ENCODE results near the gene SHISA9.

Gene SHISA9

GRCh38 chr16:13153696-13154095 is 252.3 kb downstream of the SHISA9 start:
- Histone ChIP-seq H3K9ac (ENCODE audit: low read length) (no peak overlapping the region), H3K4me3 (ENCODE audit: low read length) (no peak overlapping the region), H3K27ac (ENCODE audit: low read depth, low read length) (no peak overlapping the region), H3K27me3 (ENCODE audit: control insufficient read depth, insufficient read depth, low read length) (no peaks in the 10 kb centered on the region), H3K36me3 (ENCODE audit: control insufficient read depth, insufficient read depth, low read length) (no peaks in the 10 kb centered on the region), H3K4me1 (ENCODE audit: control insufficient read depth, insufficient read depth, low read length) (no peaks in the 10 kb centered on the region)

- Histone ChIP-seq H3K36me3 (ENCODE audit: control insufficient read depth, insufficient read depth, low read length) (no peaks in the 10 kb centered on the region), H3K4me3 (ENCODE audit: low read length) (no peak overlapping the region), H3K9ac (ENCODE audit: low read length) (no peak overlapping the region), H3K4me1 (ENCODE audit: control insufficient read depth, insufficient read depth, low read length) (no peaks in the 10 kb centered on the region), H3K27ac (ENCODE audit: low read depth, low read length) (no peak overlapping the region), H3K27me3 (ENCODE audit: control insufficient read depth, insufficient read depth, low read length) (no peaks in the 10 kb centered on the region)
These were observed 253.4 kb downstream of the SHISA9 start for GRCh38 chr16:13154799-13155198.

- no peak overlapping the region for H3K27ac ChIP-seq (ENCODE audit: low read depth, low read length)
- no peaks in the 10 kb centered on the region for H3K4me1 ChIP-seq (ENCODE audit: control insufficient read depth, insufficient read depth, low read length)
- no peaks in the 10 kb centered on the region for H3K36me3 ChIP-seq (ENCODE audit: control insufficient read depth, insufficient read depth, low read length)
- H3K9ac ChIP-seq (ENCODE audit: low read length), result no peak overlapping the region
- H3K4me3 ChIP-seq (ENCODE audit: low read length), result no peak overlapping the region
- no peaks in the 10 kb centered on the region for H3K27me3 ChIP-seq (ENCODE audit: control insufficient read depth, insufficient read depth, low read length)
These were observed 254.0 kb downstream of the SHISA9 start for GRCh38 chr16:13155377-13155776.

- no peak overlapping the region for H3K4me3 ChIP-seq (ENCODE audit: low read length)
- no peak overlapping the region for H3K27ac ChIP-seq (ENCODE audit: low read depth, low read length)
These were observed 254.4 kb downstream of the SHISA9 start for GRCh38 chr16:13155780-13156179.

GRCh38 chr16:13157082-13157481 is 255.7 kb downstream of the SHISA9 start:
- Histone ChIP-seq H3K4me3 (ENCODE audit: low read length) (no peak overlapping the region), H3K9ac (ENCODE audit: low read length) (no peak overlapping the region), H3K27me3 (ENCODE audit: control insufficient read depth, insufficient read depth, low read length) (no peaks in the 10 kb centered on the region), H3K4me1 (ENCODE audit: control insufficient read depth, insufficient read depth, low read length) (no peaks in the 10 kb centered on the region), H3K27ac (ENCODE audit: low read depth, low read length) (no peak overlapping the region), H3K36me3 (ENCODE audit: control insufficient read depth, insufficient read depth, low read length) (no peaks in the 10 kb centered on the region)

More at GRCh38 chr16:13155780-13156179, 254.4 kb downstream of the SHISA9 start:
- H3K36me3 ChIP-seq (ENCODE audit: control insufficient read depth, insufficient read depth, low read length), result no peaks in the 10 kb centered on the region
- H3K27me3 ChIP-seq (ENCODE audit: control insufficient read depth, insufficient read depth, low read length), result no peaks in the 10 kb centered on the region
- H3K9ac ChIP-seq (ENCODE audit: low read length), result no peak overlapping the region
- H3K4me1 ChIP-seq (ENCODE audit: control insufficient read depth, insufficient read depth, low read length), result no peaks in the 10 kb centered on the region

GRCh38 chr16:13158427-13158826 is 257.0 kb downstream of the SHISA9 start:
- Histone ChIP-seq H3K27ac (ENCODE audit: low read depth, low read length) (no peak overlapping the region), H3K4me1 (ENCODE audit: control insufficient read depth, insufficient read depth, low read length) (no peaks in the 10 kb centered on the region), H3K36me3 (ENCODE audit: control insufficient read depth, insufficient read depth, low read length) (no peaks in the 10 kb centered on the region), H3K4me3 (ENCODE audit: low read length) (no peak overlapping the region), H3K27me3 (ENCODE audit: control insufficient read depth, insufficient read depth, low read length) (no peaks in the 10 kb centered on the region), H3K9ac (ENCODE audit: low read length) (no peak overlapping the region)

- H3K27ac ChIP-seq (ENCODE audit: low read depth, low read length), result no peak overlapping the region
- H3K4me3 ChIP-seq (ENCODE audit: low read length), result no peak overlapping the region
- H3K9ac ChIP-seq (ENCODE audit: low read length), result no peak overlapping the region
- H3K36me3 ChIP-seq (ENCODE audit: control insufficient read depth, insufficient read depth, low read length), result no peaks in the 10 kb centered on the region
- H3K27me3 ChIP-seq (ENCODE audit: control insufficient read depth, insufficient read depth, low read length), result no peaks in the 10 kb centered on the region
- H3K4me1 ChIP-seq (ENCODE audit: control insufficient read depth, insufficient read depth, low read length), result no peaks in the 10 kb centered on the region
These were observed 263.6 kb downstream of the SHISA9 start for GRCh38 chr16:13165024-13165423.

- H3K36me3 ChIP-seq (ENCODE audit: control insufficient read depth, insufficient read depth, low read length), result no peaks in the 10 kb centered on the region
- no peak overlapping the region for H3K4me3 ChIP-seq (ENCODE audit: low read length)
- no peak overlapping the region for H3K27ac ChIP-seq (ENCODE audit: low read depth, low read length)
- no peak overlapping the region for H3K9ac ChIP-seq (ENCODE audit: low read length)
- H3K27me3 ChIP-seq (ENCODE audit: control insufficient read depth, insufficient read depth, low read length), result no peaks in the 10 kb centered on the region
- no peaks in the 10 kb centered on the region for H3K4me1 ChIP-seq (ENCODE audit: control insufficient read depth, insufficient read depth, low read length)
These were observed 266.7 kb downstream of the SHISA9 start for GRCh38 chr16:13168091-13168572.

- no peak overlapping the region for H3K27ac ChIP-seq (ENCODE audit: low read depth, low read length)
- no peak overlapping the region for H3K4me3 ChIP-seq (ENCODE audit: low read length)
- no peaks in the 10 kb centered on the region for H3K36me3 ChIP-seq (ENCODE audit: control insufficient read depth, insufficient read depth, low read length)
- H3K9ac ChIP-seq (ENCODE audit: low read length), result no peak overlapping the region
- H3K27me3 ChIP-seq (ENCODE audit: control insufficient read depth, insufficient read depth, low read length), result no peaks in the 10 kb centered on the region
- no peaks in the 10 kb centered on the region for H3K4me1 ChIP-seq (ENCODE audit: control insufficient read depth, insufficient read depth, low read length)
These were observed 269.9 kb downstream of the SHISA9 start for GRCh38 chr16:13171313-13171712.

GRCh38 chr16:13176711-13177110 is 275.3 kb downstream of the SHISA9 start:
- Histone ChIP-seq H3K27me3 (ENCODE audit: control insufficient read depth, insufficient read depth, low read length) (no peaks in the 10 kb centered on the region), H3K36me3 (ENCODE audit: control insufficient read depth, insufficient read depth, low read length) (no peaks in the 10 kb centered on the region), H3K27ac (ENCODE audit: low read depth, low read length) (no peak overlapping the region), H3K9ac (ENCODE audit: low read length) (no peak overlapping the region), H3K4me1 (ENCODE audit: control insufficient read depth, insufficient read depth, low read length) (no peaks in the 10 kb centered on the region), H3K4me3 (ENCODE audit: low read length) (no peak overlapping the region)

GRCh38 chr16:13178318-13178717 is 276.9 kb downstream of the SHISA9 start:
- H3K27me3 ChIP-seq (ENCODE audit: control insufficient read depth, insufficient read depth, low read length), result no peaks in the 10 kb centered on the region

GRCh38 chr16:13181432-13181831 is 280.0 kb downstream of the SHISA9 start:
- H3K4me3 ChIP-seq (ENCODE audit: low read length), result no peak overlapping the region
- H3K4me1 ChIP-seq (ENCODE audit: control insufficient read depth, insufficient read depth, low read length), result no peaks in the 10 kb centered on the region
- no peaks in the 10 kb centered on the region for H3K36me3 ChIP-seq (ENCODE audit: control insufficient read depth, insufficient read depth, low read length)
- no peaks in the 10 kb centered on the region for H3K27me3 ChIP-seq (ENCODE audit: control insufficient read depth, insufficient read depth, low read length)
- H3K9ac ChIP-seq (ENCODE audit: low read length), result no peak overlapping the region
- H3K27ac ChIP-seq (ENCODE audit: low read depth, low read length), result no peak overlapping the region

More at GRCh38 chr16:13178318-13178717, 276.9 kb downstream of the SHISA9 start:
- Histone ChIP-seq H3K4me3 (ENCODE audit: low read length) (no peak overlapping the region), H3K9ac (ENCODE audit: low read length) (no peak overlapping the region), H3K36me3 (ENCODE audit: control insufficient read depth, insufficient read depth, low read length) (no peaks in the 10 kb centered on the region), H3K4me1 (ENCODE audit: control insufficient read depth, insufficient read depth, low read length) (no peaks in the 10 kb centered on the region), H3K27ac (ENCODE audit: low read depth, low read length) (no peak overlapping the region)

- no peak overlapping the region for H3K27ac ChIP-seq (ENCODE audit: low read depth, low read length)
- no peaks in the 10 kb centered on the region for H3K36me3 ChIP-seq (ENCODE audit: control insufficient read depth, insufficient read depth, low read length)
- H3K4me3 ChIP-seq (ENCODE audit: low read length), result no peak overlapping the region
- H3K4me1 ChIP-seq (ENCODE audit: control insufficient read depth, insufficient read depth, low read length), result no peaks in the 10 kb centered on the region
- H3K27me3 ChIP-seq (ENCODE audit: control insufficient read depth, insufficient read depth, low read length), result no peaks in the 10 kb centered on the region
- no peak overlapping the region for H3K9ac ChIP-seq (ENCODE audit: low read length)
These were observed 285.4 kb downstream of the SHISA9 start for GRCh38 chr16:13186813-13187212.

Data from rectal smooth muscle tissue (tissue), 1 donor.